ENCODE measurements around the gene HUWE1. TPM values are rescaled to one million over a fixed set of nuclear protein-coding genes. Genes with fewer than 3 reads are reported as not detected.

HUWE1 gene
- total and polyA plus RNA-seq, 2 donors (not counting 1 experiment from before 2014, with no cell fraction given): 52.8 to 146 TPM

DNA sequence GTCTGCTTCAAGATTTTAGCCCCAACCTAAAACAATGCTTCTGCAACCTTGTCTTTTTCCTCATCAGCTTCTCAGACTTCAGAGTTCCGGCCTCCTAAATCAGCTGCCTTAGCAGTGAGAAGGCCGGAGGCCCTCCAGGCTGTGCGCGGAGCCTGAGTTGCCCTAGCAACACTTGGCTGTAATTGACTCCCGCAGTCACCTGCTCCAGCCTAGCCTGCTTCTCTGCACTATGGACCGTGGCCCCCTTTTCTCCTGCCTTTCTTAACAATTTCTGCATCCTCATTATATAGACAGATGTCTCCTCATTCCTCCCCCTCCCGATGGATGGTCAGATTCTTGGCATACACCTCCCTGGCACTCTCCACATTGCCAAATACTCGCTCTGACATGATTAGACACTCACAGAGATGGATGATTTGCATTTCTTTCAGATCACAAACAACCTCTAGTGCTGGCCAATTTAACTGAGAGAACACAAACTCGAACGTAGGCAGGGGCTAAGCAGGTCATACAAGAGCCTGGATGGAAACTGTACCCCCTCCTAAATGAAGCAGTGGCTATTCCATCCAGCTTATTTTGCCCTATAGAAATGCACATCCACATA lies 9.5 kb upstream of the HUWE1 start:
- Histone ChIP-seq H4K20me1 (ENCODE audit: control insufficient read depth, extremely low read depth, insufficient read depth, low read length) (no peaks in the 10 kb centered on the region), H3K79me2 (ENCODE audit: control insufficient read depth, insufficient read depth, low read length) (no peaks in the 10 kb centered on the region), H3K4me2 (ENCODE audit: extremely low read depth, insufficient read depth, low read length) (no peak overlapping the region), H3K36me3 (ENCODE audit: control insufficient read depth, insufficient read depth, low read length) (no peaks in the 10 kb centered on the region), H3K27me3 (ENCODE audit: control insufficient read depth, insufficient read depth, low read length) (no peaks in the 10 kb centered on the region), H3K4me3 (replicated peaks in 1 of 4; ENCODE audit: control extremely low read depth in 1 of 4, insufficient read depth in 1 of 4, low read depth in 3 of 4, low read length in 4 of 4) (no peak overlapping the region), H3K9ac (ENCODE audit: insufficient read depth, low read length) (no peak overlapping the region), H2AFZ (ENCODE audit: low read length) (no peak overlapping the region), H3K9me3 (ENCODE audit: control insufficient read depth, insufficient read depth, low read depth, low read length) (no peaks in the 10 kb centered on the region), H3K27ac (ENCODE audit: insufficient read depth, low read length) (no peak overlapping the region), H3K4me1 (ENCODE audit: control insufficient read depth, extremely low read depth, insufficient read depth, low read length) (no peaks in the 10 kb centered on the region)
- no peak for DNase-seq (ENCODE audit: low read depth in 2 of 2)
- TF ChIP-seq, protein P1, sequence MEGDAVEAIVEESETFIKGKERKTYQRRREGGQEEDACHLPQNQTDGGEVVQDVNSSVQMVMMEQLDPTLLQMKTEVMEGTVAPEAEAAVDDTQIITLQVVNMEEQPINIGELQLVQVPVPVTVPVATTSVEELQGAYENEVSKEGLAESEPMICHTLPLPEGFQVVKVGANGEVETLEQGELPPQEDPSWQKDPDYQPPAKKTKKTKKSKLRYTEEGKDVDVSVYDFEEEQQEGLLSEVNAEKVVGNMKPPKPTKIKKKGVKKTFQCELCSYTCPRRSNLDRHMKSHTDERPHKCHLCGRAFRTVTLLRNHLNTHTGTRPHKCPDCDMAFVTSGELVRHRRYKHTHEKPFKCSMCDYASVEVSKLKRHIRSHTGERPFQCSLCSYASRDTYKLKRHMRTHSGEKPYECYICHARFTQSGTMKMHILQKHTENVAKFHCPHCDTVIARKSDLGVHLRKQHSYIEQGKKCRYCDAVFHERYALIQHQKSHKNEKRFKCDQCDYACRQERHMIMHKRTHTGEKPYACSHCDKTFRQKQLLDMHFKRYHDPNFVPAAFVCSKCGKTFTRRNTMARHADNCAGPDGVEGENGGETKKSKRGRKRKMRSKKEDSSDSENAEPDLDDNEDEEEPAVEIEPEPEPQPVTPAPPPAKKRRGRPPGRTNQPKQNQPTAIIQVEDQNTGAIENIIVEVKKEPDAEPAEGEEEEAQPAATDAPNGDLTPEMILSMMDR (conservative IDR thresholded peaks at IDR 0.05 in 1 of 2, IDR thresholded peaks at IDR 0.05 in 1 of 2; ENCODE audit: low read depth in 1 of 2, low read length in 2 of 2): no peak
- no peak for TF ChIP-seq EZH2 (IDR thresholded peaks at IDR 0.05; ENCODE audit: low read length, missing control alignments)

DNA sequence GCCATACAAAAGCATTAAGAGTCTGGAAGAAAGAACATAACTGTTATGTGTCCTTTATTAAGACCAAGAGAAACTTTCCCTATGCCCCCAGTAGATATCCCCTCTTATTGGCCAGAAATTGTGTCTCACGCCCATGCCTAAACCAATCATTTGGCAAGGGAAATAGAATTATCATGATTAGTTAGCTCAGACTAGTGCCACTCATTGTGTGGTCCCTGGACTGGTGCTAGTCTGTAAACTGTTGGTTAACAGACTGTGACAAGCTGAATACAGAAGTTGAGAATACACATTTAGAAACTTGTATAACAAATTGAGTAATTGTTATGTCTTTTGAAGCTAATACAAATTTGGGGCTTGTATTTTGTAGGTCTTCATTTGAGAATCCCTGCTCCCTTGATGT lies 8.1 kb upstream of the HUWE1 start:
- no peak for DNase-seq (ENCODE audit: low read depth in 2 of 2)
- Histone ChIP-seq H3K4me3 (replicated peaks in 1 of 4; ENCODE audit: control extremely low read depth in 1 of 4, insufficient read depth in 1 of 4, low read depth in 3 of 4, low read length in 4 of 4) (no peak overlapping the region), H3K27me3 (ENCODE audit: control insufficient read depth, insufficient read depth, low read length) (no peaks in the 10 kb centered on the region), H3K27ac (ENCODE audit: insufficient read depth, low read length) (no peak overlapping the region), H3K4me2 (ENCODE audit: extremely low read depth, insufficient read depth, low read length) (no peak overlapping the region), H3K9me3 (ENCODE audit: control insufficient read depth, insufficient read depth, low read depth, low read length) (no peaks in the 10 kb centered on the region), H4K20me1 (ENCODE audit: control insufficient read depth, extremely low read depth, insufficient read depth, low read length) (no peaks in the 10 kb centered on the region), H3K9ac (ENCODE audit: insufficient read depth, low read length) (no peak overlapping the region), H3K4me1 (ENCODE audit: control insufficient read depth, extremely low read depth, insufficient read depth, low read length) (no peaks in the 10 kb centered on the region), H3K36me3 (ENCODE audit: control insufficient read depth, insufficient read depth, low read length) (no peaks in the 10 kb centered on the region), H2AFZ (ENCODE audit: low read length) (no peak overlapping the region), H3K79me2 (ENCODE audit: control insufficient read depth, insufficient read depth, low read length) (no peaks in the 10 kb centered on the region)
- no peak for TF ChIP-seq EZH2 (IDR thresholded peaks at IDR 0.05; ENCODE audit: low read length, missing control alignments)
- TF ChIP-seq, protein P1 (conservative IDR thresholded peaks at IDR 0.05 in 1 of 2, IDR thresholded peaks at IDR 0.05 in 1 of 2; ENCODE audit: low read depth in 1 of 2, low read length in 2 of 2): no peak

DNA sequence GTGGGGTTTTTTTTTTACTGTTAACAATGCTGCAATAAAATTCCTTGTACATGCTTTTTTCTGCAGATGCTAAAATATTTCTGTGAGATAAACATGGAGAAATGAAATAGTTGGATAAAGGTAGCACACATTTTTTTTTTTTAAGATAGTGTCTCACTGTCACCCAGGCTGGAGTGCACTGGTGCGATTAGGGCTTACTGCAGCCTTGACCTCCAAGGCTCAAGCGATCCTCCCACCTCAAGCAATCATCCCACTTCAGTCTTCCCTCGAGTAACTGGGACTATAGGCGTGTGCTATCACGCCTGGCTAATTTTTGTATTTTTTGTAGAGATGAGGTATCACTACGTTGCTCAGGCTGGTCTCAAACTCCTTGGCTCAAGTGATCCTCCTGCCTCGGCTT lies 1.8 kb upstream of the HUWE1 start:
- DNase-seq (ENCODE audit: low read depth in 2 of 2): no peak
- Histone ChIP-seq H3K4me2 (ENCODE audit: extremely low read depth, insufficient read depth, low read length) (no peak overlapping the region), H3K27me3 (ENCODE audit: control insufficient read depth, insufficient read depth, low read length) (no peaks in the 10 kb centered on the region), H3K4me1 (ENCODE audit: control insufficient read depth, extremely low read depth, insufficient read depth, low read length) (no peaks in the 10 kb centered on the region), H3K36me3 (ENCODE audit: control insufficient read depth, insufficient read depth, low read length) (no peaks in the 10 kb centered on the region), H4K20me1 (ENCODE audit: control insufficient read depth, extremely low read depth, insufficient read depth, low read length) (no peaks in the 10 kb centered on the region), H3K27ac (ENCODE audit: insufficient read depth, low read length) (no peak overlapping the region), H3K9me3 (ENCODE audit: control insufficient read depth, insufficient read depth, low read depth, low read length) (no peaks in the 10 kb centered on the region), H3K9ac (ENCODE audit: insufficient read depth, low read length) (no peak overlapping the region), H3K79me2 (ENCODE audit: control insufficient read depth, insufficient read depth, low read length) (peaks cover 9% of the 10 kb centered on the region), H2AFZ (ENCODE audit: low read length) (no peak overlapping the region), H3K4me3 (replicated peaks in 1 of 4; ENCODE audit: control extremely low read depth in 1 of 4, insufficient read depth in 1 of 4, low read depth in 3 of 4, low read length in 4 of 4) (no peak overlapping the region)
- no peak for TF ChIP-seq EZH2 (IDR thresholded peaks at IDR 0.05; ENCODE audit: low read length, missing control alignments)

Measured in fibroblast of lung (primary cell).